Right cardiac atrium (tissue), 5 donors: ENCODE data around the gene LSM14B. TPM values are rescaled to one million over a fixed set of nuclear protein-coding genes. Genes with fewer than 3 reads are reported as not detected.

ENCODE experiments used
- ATAC-seq, 2 donors: fragments of 200-7000 bp; cut with Tn5 transposase; one replicate each; pipeline versions ENCODE4 v1.8.0 to v1.9.1; 2020; ENCODE audit warnings: moderate library complexity in 2 of 2, mild to moderate bottlenecking in 1 of 2
- DNase-seq, 3 donors: peaks; one replicate each; pipeline ENCODE4 v3.0.0-alpha.2; 2020
- H3K27ac ChIP-seq: one replicate; pipeline ENCODE4 v1.5.1; 2013; ENCODE audit warnings: mild to moderate bottlenecking, low read length, control low read depth, moderate library complexity
- H3K27me3 ChIP-seq: one replicate; pipeline ENCODE4 v1.6.1; 2013; ENCODE audit not compliant: control insufficient read depth, insufficient read depth
- H3K4me1 ChIP-seq: one replicate; pipeline ENCODE4 v1.6.1; 2013; ENCODE audit warnings: low read length; ENCODE audit not compliant: control insufficient read depth, insufficient read depth
- H3K4me3 ChIP-seq: one replicate; pipeline ENCODE4 v1.5.1; 2013; ENCODE audit warnings: low read length, control low read depth
- H3K9me3 ChIP-seq: one replicate; pipeline ENCODE4 v1.6.1; 2013; ENCODE audit warnings: low read length; ENCODE audit not compliant: control insufficient read depth
- whole genome bisulfite sequencing: extraction: QIAGEN DNeasy Blood & Tissue Kit; methylation state at CpG from one replicate; pipeline ENCODE4 v1.1.7; 2013; 5-methylcytosine and 5-hydroxymethylcytosine counted together
- intact Hi-C, 4 donors: fragments of 100-400 bp; cut with DNase I; formaldehyde crosslinking; loops; one replicate each; pipeline versions ENCODE4 v1.11.0 to v1.14.0; 2022 to 2023
- polyA plus RNA-seq: library from polyadenylated mRNA; stranded (reverse); fragments of 200-250 nt; gene quantifications from one replicate; pipeline ENCODE4 v1.2.3, GENCODE V29; 2013
- total RNA-seq, 4 donors: library from RNA; stranded (reverse); fragmentation: NEBNext Ultra II Directional; extraction: Animal tissue kit (Norgen Biotek cat#: 25700); gene quantifications; one replicate each; pipeline ENCODE4 v1.2.1, GENCODE V29; 2021
- donor health status: healthy with polysubstance abuse.
- donor health status: DM: no; HTN: yes; CAD: no.
- donor health status: DM: no; HTN: no; CAD: no.
- donor health status: DM: no; HTN: yes; CAD: no; lungs with severe emphysema.
- donor health status: DM: yes; HTN: yes; CAD: no.

Gene LSM14B
- total and polyA plus RNA-seq, 5 donors: 27.6 to 45.7 (median 40.5) TPM

GRCh38 chr20:62141043-62141396 is 18.7 kb downstream of the LSM14B start:
- Histone ChIP-seq H3K4me1 (peaks cover 16% of the 10 kb centered on the region), H3K4me3 (no peak overlapping the region), H3K27me3 (no peaks in the 10 kb centered on the region), H3K27ac (no peak overlapping the region), H3K9me3 (no peaks in the 10 kb centered on the region)
- ATAC-seq (no peak), DNase-seq (no peak)
- 77% methylated on average over 7 of the region's 7 CpGs for WGBS
- intact Hi-C loops: loop anchor here in 1 of 4 donors (5.0 kb wide), 1 partner anchor 119 kb away; no protein-coding TSS in a partner anchor

GRCh38 chr20:62141397-62142251 is 19.3 kb downstream of the LSM14B start:
- Histone ChIP-seq H3K4me1 (peaks cover 16% of the 10 kb centered on the region), H3K27ac (peak overlapping the region; percentile 73), H3K4me3 (peak overlapping the region; percentile 80), H3K9me3 (no peaks in the 10 kb centered on the region), H3K27me3 (no peaks in the 10 kb centered on the region)
- ATAC-seq (peak in 1 of 2 donors; percentile 2), DNase-seq (peak in 2 of 3 donors; percentile 28 to 52)
- WGBS: 21% methylated on average over 14 of the region's 14 CpGs
- intact Hi-C loops: loop anchor here in 1 of 4 donors (5.0 kb wide), 1 partner anchor 119 kb away; no protein-coding TSS in a partner anchor

GRCh38 chr20:62142252-62143080 is 20.2 kb downstream of the LSM14B start:
- ATAC-seq (peak in 1 of 2 donors; percentile 6), DNase-seq (peak in 2 of 3 donors; percentile 44 to 72)
- intact Hi-C loops: loop anchor here in 1 of 4 donors (5.0 kb wide), 1 partner anchor 120 kb away; no protein-coding TSS in a partner anchor
- WGBS: under 1% methylated on average over 71 of the region's 71 CpGs
- peaks cover 16% of the 10 kb centered on the region for H3K4me1 ChIP-seq
- no peaks in the 10 kb centered on the region for H3K9me3 ChIP-seq
- H3K27me3 ChIP-seq: no peaks in the 10 kb centered on the region
- H3K4me3 ChIP-seq: peak overlapping the region; percentile 80
- H3K27ac ChIP-seq: peak overlapping the region; percentile 73

- H3K4me1 ChIP-seq: peaks cover 16% of the 10 kb centered on the region
- peak within 1 kb of the TSS; percentile 95 for H3K27ac ChIP-seq
- peak within 1 kb of the TSS; percentile 80 for H3K4me3 ChIP-seq
- no peaks in the 10 kb centered on the region for H3K9me3 ChIP-seq
- intact Hi-C loops: loop anchor here in 1 of 4 donors (5.0 kb wide), 1 partner anchor 121 kb away; no protein-coding TSS in a partner anchor
- WGBS: under 1% methylated on average over 145 of the region's 148 CpGs
- H3K27me3 ChIP-seq: no peaks in the 10 kb centered on the region
- ATAC-seq: peak; percentile 93 to 94
- peak; percentile 88 to 95 (median 95) for DNase-seq
Measured at GRCh38 chr20:62143081-62143956, 21.0 kb downstream of the LSM14B start, which contains the start of the genes PSMA7 and SS18L1. PSMA7 (minus strand) TSS chr20:62143394; CDS start chr20:62143303, 91 bp downstream. SS18L1 (plus strand) TSS chr20:62143769; CDS start chr20:62143821, 52 bp downstream.

- ATAC-seq: peak; percentile 45 to 52
- H3K4me1 ChIP-seq: peaks cover 16% of the 10 kb centered on the region
Measured at GRCh38 chr20:62143957-62144825, 21.9 kb downstream of the LSM14B start.

GRCh38 chr20:62145688-62146018 is 23.4 kb downstream of the LSM14B start:
- Histone ChIP-seq H3K4me1 (peaks cover 19% of the 10 kb centered on the region), H3K27ac (no peak overlapping the region), H3K4me3 (no peak overlapping the region), H3K9me3 (no peaks in the 10 kb centered on the region), H3K27me3 (no peaks in the 10 kb centered on the region)
- DNase-seq (no peak), ATAC-seq (no peak)
- intact Hi-C loops: no loop called here
- 96% methylated on average over 7 of the region's 7 CpGs for whole genome bisulfite sequencing

More at GRCh38 chr20:62143957-62144825, 21.9 kb downstream of the LSM14B start:
- intact Hi-C loops: loop anchor here in 1 of 4 donors (5.0 kb wide), 1 partner anchor 122 kb away; no protein-coding TSS in a partner anchor
- Histone ChIP-seq H3K9me3 (no peaks in the 10 kb centered on the region), H3K4me3 (peak overlapping the region; percentile 80), H3K27ac (peak overlapping the region; percentile 95), H3K27me3 (no peaks in the 10 kb centered on the region)
- under 1% methylated on average over 104 of the region's 104 CpGs for WGBS
- DNase-seq: peak; percentile 70 to 86 (median 82)

GRCh38 chr20:62146019-62146755 is 23.9 kb downstream of the LSM14B start:
- Histone ChIP-seq H3K4me1 (peaks cover 17% of the 10 kb centered on the region), H3K9me3 (no peaks in the 10 kb centered on the region), H3K27ac (no peak overlapping the region), H3K4me3 (no peak overlapping the region), H3K27me3 (no peaks in the 10 kb centered on the region)
- DNase-seq: no peak
- ATAC-seq: no peak
- WGBS: 93% methylated on average over 22 of the region's 22 CpGs
- intact Hi-C loops: no loop called here

GRCh38 chr20:62147125-62147524 is 24.9 kb downstream of the LSM14B start:
- Histone ChIP-seq H3K27ac (no peak overlapping the region), H3K9me3 (no peaks in the 10 kb centered on the region), H3K27me3 (no peaks in the 10 kb centered on the region), H3K4me1 (peaks cover 9% of the 10 kb centered on the region), H3K4me3 (no peak overlapping the region)
- no peak for DNase-seq
- 95% methylated on average over 6 of the region's 6 CpGs for WGBS
- intact Hi-C loops: no loop called here
- ATAC-seq: no peak

- DNase-seq (no peak), ATAC-seq (no peak)
- intact Hi-C loops: no loop called here
Measured at GRCh38 chr20:62147528-62147927, 25.3 kb downstream of the LSM14B start.

More at GRCh38 chr20:62147528-62147927, 25.3 kb downstream of the LSM14B start:
- Histone ChIP-seq H3K4me1 (peaks cover 9% of the 10 kb centered on the region), H3K27me3 (no peaks in the 10 kb centered on the region), H3K27ac (no peak overlapping the region), H3K9me3 (no peaks in the 10 kb centered on the region), H3K4me3 (no peak overlapping the region)
- 97% methylated on average over 9 of the region's 9 CpGs for WGBS
